Large intestine (tissue), 3 donors: ENCODE results near the gene SCGB3A2. TPM values are rescaled to one million over a fixed set of nuclear protein-coding genes. Genes with fewer than 3 reads are reported as not detected.

Experiments used
- DNase-seq, 2 donors: peaks; one replicate each; pipeline versions ENCODE4 v3.0.0 to v3.0.0-alpha.2; 2013
- H3K27ac ChIP-seq: one replicate; pipeline ENCODE4 v1.5.1; 2013; ENCODE audit warnings: low read length
- H3K27me3 ChIP-seq: 2 replicates; pipeline ENCODE4 v1.6.1; 2013; ENCODE audit warnings: low read length; ENCODE audit not compliant: control insufficient read depth, insufficient read depth
- H3K36me3 ChIP-seq: 2 replicates; pipeline ENCODE4 v1.6.1; 2013; ENCODE audit warnings: low read length; ENCODE audit not compliant: control insufficient read depth, insufficient read depth
- H3K4me1 ChIP-seq: one replicate; pipeline ENCODE4 v1.6.1; 2013; ENCODE audit warnings: low read length; ENCODE audit not compliant: control insufficient read depth, insufficient read depth
- H3K4me3 ChIP-seq: one replicate; pipeline ENCODE4 v1.5.1; 2013; ENCODE audit warnings: low read length
- H3K9me3 ChIP-seq: one replicate; pipeline ENCODE4 v1.6.1; 2013; ENCODE audit warnings: mild to moderate bottlenecking, low read depth, low read length, moderate library complexity; ENCODE audit not compliant: control insufficient read depth
- WGBS: methylation state at CpG from one replicate; pipeline ENCODE4 v1.1.5; 2013; ENCODE audit warnings: low lambda C conversion rate; ENCODE audit not compliant: insufficient coverage; 5-methylcytosine and 5-hydroxymethylcytosine counted together
- polyA plus RNA-seq: library from polyadenylated mRNA; unstranded; fragments of 120-200 nt; gene quantifications from one replicate; pipeline ENCODE4 v1.2.1, GENCODE V29; 2013

SCGB3A2 gene
- polyA plus RNA-seq, 1 donor = not detected

GRCh38 chr5:147851578-147851977 is 26.9 kb upstream of the SCGB3A2 start:
- no peaks in the 10 kb centered on the region for H3K9me3 ChIP-seq
- no CpG with 5 or more reads among the region's 3 CpGs for WGBS
- no peaks in the 10 kb centered on the region for H3K36me3 ChIP-seq
- H3K4me1 ChIP-seq = no peaks in the 10 kb centered on the region
- H3K4me3 ChIP-seq = no peak overlapping the region
- no peak for DNase-seq
- no peaks in the 10 kb centered on the region for H3K27me3 ChIP-seq
- no peak overlapping the region for H3K27ac ChIP-seq

- Histone ChIP-seq H3K4me1 (no peaks in the 10 kb centered on the region), H3K27ac (no peak overlapping the region), H3K27me3 (no peaks in the 10 kb centered on the region), H3K4me3 (no peak overlapping the region), H3K36me3 (no peaks in the 10 kb centered on the region), H3K9me3 (no peaks in the 10 kb centered on the region)
- WGBS = no CpG with 5 or more reads among the region's 3 CpGs
- DNase-seq = no peak
Observed at GRCh38 chr5:147852365-147852764, 26.1 kb upstream of the SCGB3A2 start.

- Histone ChIP-seq H3K4me1 (no peaks in the 10 kb centered on the region), H3K36me3 (no peaks in the 10 kb centered on the region), H3K9me3 (no peaks in the 10 kb centered on the region), H3K27me3 (no peaks in the 10 kb centered on the region), H3K4me3 (no peak overlapping the region), H3K27ac (no peak overlapping the region)
- no peak for DNase-seq
- no CpG with 5 or more reads among the region's 3 CpGs for WGBS
Observed at GRCh38 chr5:147853372-147853987, 25.0 kb upstream of the SCGB3A2 start.

- DNase-seq = no peak
- Histone ChIP-seq H3K27me3 (no peaks in the 10 kb centered on the region), H3K4me1 (no peaks in the 10 kb centered on the region), H3K4me3 (no peak overlapping the region), H3K36me3 (no peaks in the 10 kb centered on the region), H3K27ac (no peak overlapping the region), H3K9me3 (no peaks in the 10 kb centered on the region)
- WGBS = 100% methylated on average over 2 of the region's 3 CpGs
Observed at GRCh38 chr5:147854331-147854730, 24.2 kb upstream of the SCGB3A2 start.

DNA sequence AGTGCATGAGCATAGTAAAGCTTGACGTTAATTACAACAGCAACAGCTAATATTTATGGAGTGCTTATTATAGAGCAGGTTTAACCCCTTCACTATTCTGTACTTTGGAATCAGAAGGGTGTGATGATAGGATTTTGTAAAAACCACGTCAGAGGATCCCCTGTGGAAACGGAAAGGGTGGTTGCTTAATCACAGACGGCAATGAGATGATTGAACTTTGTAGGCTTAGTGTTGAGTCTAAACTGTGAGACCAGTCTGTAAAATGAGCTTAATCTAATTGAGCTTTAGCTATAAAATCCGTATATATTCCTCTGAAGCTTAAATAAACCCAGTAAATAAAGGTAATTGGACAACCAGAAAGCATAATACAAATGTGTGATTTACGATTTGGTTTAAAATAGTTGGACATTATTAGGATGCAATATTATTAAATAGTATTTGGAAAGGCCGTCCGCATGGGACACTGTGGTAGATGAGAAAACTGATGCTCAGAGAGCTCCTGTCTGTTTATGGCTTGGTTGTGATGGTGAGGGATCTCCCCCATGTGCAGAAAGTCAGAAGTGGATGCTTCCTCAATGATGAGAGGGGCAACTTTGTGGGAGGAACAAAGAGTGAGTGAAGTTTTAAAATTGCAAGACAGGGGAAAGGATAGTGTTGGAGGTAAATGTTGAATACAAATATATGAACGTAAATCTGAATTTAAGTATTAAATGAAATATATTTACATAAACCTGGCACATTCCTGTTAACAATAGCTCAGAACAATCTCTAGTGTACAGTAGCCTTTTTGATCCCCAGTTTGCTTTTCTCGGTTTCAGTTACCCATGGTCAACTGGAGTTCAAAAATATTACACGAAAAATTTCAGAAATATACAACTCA is 23.4 kb upstream of the SCGB3A2 start:
- no peaks in the 10 kb centered on the region for H3K36me3 ChIP-seq
- no peak overlapping the region for H3K4me3 ChIP-seq
- DNase-seq = no peak
- no peak overlapping the region for H3K27ac ChIP-seq
- H3K27me3 ChIP-seq = no peaks in the 10 kb centered on the region
- 80% methylated on average over 5 of the region's 11 CpGs for WGBS
- H3K4me1 ChIP-seq = no peaks in the 10 kb centered on the region
- H3K9me3 ChIP-seq = no peaks in the 10 kb centered on the region

GRCh38 chr5:147855774-147856069 is 22.8 kb upstream of the SCGB3A2 start:
- 100% methylated on average over 1 of the region's 4 CpGs for WGBS

DNA sequence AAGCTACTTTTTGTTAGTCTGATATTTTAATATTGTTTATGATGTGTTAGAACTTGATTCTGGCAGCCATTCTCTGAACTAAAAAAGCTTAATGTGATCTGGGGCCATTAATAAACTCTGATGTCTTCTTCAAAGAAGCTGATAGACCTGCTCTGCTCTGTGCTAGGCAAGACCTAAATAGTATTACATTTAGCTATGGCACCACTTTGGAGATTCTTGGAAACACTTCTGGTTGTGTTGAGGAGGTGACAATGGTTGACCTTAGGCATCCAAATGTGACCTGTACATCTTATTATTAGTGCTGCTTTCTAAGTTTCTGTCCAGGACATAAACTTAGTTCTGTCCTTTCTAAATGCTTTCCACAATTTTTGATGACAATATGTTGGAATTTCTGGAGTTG is 21.7 kb upstream of the SCGB3A2 start:
- Histone ChIP-seq H3K27ac (no peak overlapping the region), H3K27me3 (no peaks in the 10 kb centered on the region), H3K9me3 (no peaks in the 10 kb centered on the region), H3K36me3 (no peaks in the 10 kb centered on the region), H3K4me3 (no peak overlapping the region), H3K4me1 (no peaks in the 10 kb centered on the region)
- no peak for DNase-seq

More at GRCh38 chr5:147855774-147856069, 22.8 kb upstream of the SCGB3A2 start:
- Histone ChIP-seq H3K4me1 (no peaks in the 10 kb centered on the region), H3K4me3 (no peak overlapping the region), H3K27me3 (no peaks in the 10 kb centered on the region), H3K27ac (no peak overlapping the region), H3K9me3 (no peaks in the 10 kb centered on the region), H3K36me3 (no peaks in the 10 kb centered on the region)
- DNase-seq = no peak

- H3K36me3 ChIP-seq = no peaks in the 10 kb centered on the region
- H3K4me1 ChIP-seq = no peaks in the 10 kb centered on the region
- no CpG with 5 or more reads among the region's 2 CpGs for WGBS
- DNase-seq = peak; percentile 32 to 52
- no peaks in the 10 kb centered on the region for H3K9me3 ChIP-seq
- H3K27me3 ChIP-seq = no peaks in the 10 kb centered on the region
- H3K4me3 ChIP-seq = no peak overlapping the region
- no peak overlapping the region for H3K27ac ChIP-seq
Observed at GRCh38 chr5:147857302-147858129, 21.0 kb upstream of the SCGB3A2 start.

GRCh38 chr5:147858565-147858964 is 19.9 kb upstream of the SCGB3A2 start:
- H3K27me3 ChIP-seq = no peaks in the 10 kb centered on the region
- H3K27ac ChIP-seq = no peak overlapping the region
- H3K36me3 ChIP-seq = no peaks in the 10 kb centered on the region
- H3K4me1 ChIP-seq = no peaks in the 10 kb centered on the region
- no CpG with 5 or more reads among the region's 1 CpG for whole genome bisulfite sequencing
- H3K9me3 ChIP-seq = no peaks in the 10 kb centered on the region
- DNase-seq = no peak
- H3K4me3 ChIP-seq = no peak overlapping the region

DNA sequence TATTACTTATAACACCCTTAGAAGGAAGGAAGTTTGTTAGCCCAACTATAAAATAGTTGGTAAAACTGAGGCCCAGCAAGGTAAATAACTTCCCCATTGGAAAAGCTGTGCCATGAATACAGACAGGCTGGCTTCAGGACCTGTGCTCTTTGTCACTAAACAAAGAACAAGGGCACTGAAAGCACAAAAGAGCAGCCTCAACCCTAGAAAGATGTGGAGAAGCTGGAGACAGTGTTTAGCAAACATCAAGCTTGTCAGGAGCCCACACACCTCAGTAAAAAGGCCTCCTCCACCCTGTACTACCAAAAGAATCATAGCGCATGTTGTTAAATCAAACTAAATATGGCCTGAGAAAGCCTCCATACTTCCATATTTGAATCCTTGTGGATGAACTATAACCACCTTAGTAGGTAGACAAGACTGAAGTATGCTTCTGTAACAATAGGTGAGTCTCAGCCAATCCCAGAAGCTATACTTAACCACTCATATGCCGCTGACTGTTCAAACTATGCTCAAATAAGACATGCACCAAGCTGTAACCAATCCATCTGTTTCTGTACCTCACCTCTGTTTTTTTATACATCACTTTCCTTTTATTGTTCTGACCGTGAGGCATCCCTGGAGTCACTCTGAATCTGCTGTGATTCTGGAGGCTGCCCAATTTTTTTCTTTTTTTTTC is 18.4 kb upstream of the SCGB3A2 start:
- Histone ChIP-seq H3K9me3 (no peaks in the 10 kb centered on the region), H3K27me3 (no peaks in the 10 kb centered on the region), H3K27ac (no peak overlapping the region), H3K4me1 (no peaks in the 10 kb centered on the region), H3K36me3 (no peaks in the 10 kb centered on the region), H3K4me3 (no peak overlapping the region)
- 100% methylated on average over 1 of the region's 3 CpGs for WGBS
- DNase-seq = no peak
